Measurements from ENCODE around the gene GIGYF1.

Gene GIGYF1

GRCh38 chr7:100684534-100685042 lies 9.5 kb downstream of the GIGYF1 start:
- TF ChIP-seq GATA1 (IDR thresholded peaks at IDR 0.05; ENCODE audit: low read depth, low read length) (no peak), POLR2A (IDR thresholded peaks at IDR 0.05; ENCODE audit: low read length) (no peak)
- no peak for DNase-seq

GRCh38 chr7:100683659-100684533 lies 10.2 kb downstream of the GIGYF1 start:
- DNase-seq, result no peak
- TF ChIP-seq POLR2A (IDR thresholded peaks at IDR 0.05; ENCODE audit: low read length) (no peak), GATA1 (IDR thresholded peaks at IDR 0.05; ENCODE audit: low read depth, low read length) (no peak)

- DNase-seq, result no peak
- TF ChIP-seq POLR2A (IDR thresholded peaks at IDR 0.05; ENCODE audit: low read length), result no peak
- no peak for TF ChIP-seq GATA1 (IDR thresholded peaks at IDR 0.05; ENCODE audit: low read depth, low read length)
These were observed 10.9 kb downstream of the GIGYF1 start for GRCh38 chr7:100682991-100683658.

GRCh38 chr7:100682228-100682741 lies 11.8 kb downstream of the GIGYF1 start:
- TF ChIP-seq GATA1 (IDR thresholded peaks at IDR 0.05; ENCODE audit: low read depth, low read length) (no peak), POLR2A (IDR thresholded peaks at IDR 0.05; ENCODE audit: low read length) (no peak)
- DNase-seq, result peak in 1 of 2 experiments; percentile 43

- no peak for DNase-seq
- TF ChIP-seq GATA1 (IDR thresholded peaks at IDR 0.05; ENCODE audit: low read depth, low read length) (no peak), POLR2A (IDR thresholded peaks at IDR 0.05; ENCODE audit: low read length) (no peak)
These were observed 12.4 kb downstream of the GIGYF1 start for GRCh38 chr7:100681491-100682227.

- no peak for TF ChIP-seq POLR2A (IDR thresholded peaks at IDR 0.05; ENCODE audit: low read length)
- TF ChIP-seq GATA1 (IDR thresholded peaks at IDR 0.05; ENCODE audit: low read depth, low read length), result no peak
- DNase-seq, result no peak
These were observed 13.3 kb downstream of the GIGYF1 start for GRCh38 chr7:100680576-100681271.

- DNase-seq, result no peak
- no peak for TF ChIP-seq GATA1 (IDR thresholded peaks at IDR 0.05; ENCODE audit: low read depth, low read length)
- TF ChIP-seq POLR2A (IDR thresholded peaks at IDR 0.05; ENCODE audit: low read length), result no peak
These were observed 14.0 kb downstream of the GIGYF1 start for GRCh38 chr7:100679927-100680575.

GRCh38 chr7:100679129-100679926 lies 14.7 kb downstream of the GIGYF1 start:
- DNase-seq, result no peak
- TF ChIP-seq GATA1 (IDR thresholded peaks at IDR 0.05; ENCODE audit: low read depth, low read length) (no peak), POLR2A (IDR thresholded peaks at IDR 0.05; ENCODE audit: low read length) (no peak)

- peak; percentile 29 for TF ChIP-seq POLR2A (IDR thresholded peaks at IDR 0.05; ENCODE audit: low read length)
- no peak for TF ChIP-seq GATA1 (IDR thresholded peaks at IDR 0.05; ENCODE audit: low read depth, low read length)
These were observed 15.6 kb downstream of the GIGYF1 start for GRCh38 chr7:100678291-100678984.

GRCh38 chr7:100677308-100678267 lies 16.5 kb downstream of the GIGYF1 start:
- no peak for DNase-seq
- TF ChIP-seq POLR2A (IDR thresholded peaks at IDR 0.05; ENCODE audit: low read length) (no peak), GATA1 (IDR thresholded peaks at IDR 0.05; ENCODE audit: low read depth, low read length) (no peak)

More at GRCh38 chr7:100678291-100678984, 15.6 kb downstream of the GIGYF1 start:
- no peak for DNase-seq
